ENCODE measurements around the gene HSD17B11.
"Not testable (repeated sequence)": the region's sequence is repeated elsewhere in the genome, so short reads cannot be mapped to it uniquely, and the experiment has no call there.

Gene HSD17B11

GRCh38 chr4:87405211-87405820, 14.3 kb upstream of the HSD17B11 start:
- no peak for DNase-seq

- DNase-seq, result not testable (repeated sequence)
These were observed 12.7 kb upstream of the HSD17B11 start for GRCh38 chr4:87403732-87404131.

- no peak for DNase-seq
These were observed 9.0 kb upstream of the HSD17B11 start for GRCh38 chr4:87399954-87400353.

- no peak for DNase-seq
These were observed 8.2 kb upstream of the HSD17B11 start for GRCh38 chr4:87399148-87399547.

- not testable (repeated sequence) for DNase-seq
These were observed 4.9 kb upstream of the HSD17B11 start for GRCh38 chr4:87395851-87396250.

GRCh38 chr4:87395073-87395472, 4.1 kb upstream of the HSD17B11 start:
- not testable (repeated sequence) for DNase-seq

GRCh38 chr4:87392183-87392582, 1.2 kb upstream of the HSD17B11 start:
- no peak for DNase-seq

- no peak for DNase-seq
These were observed 627 bp upstream of the HSD17B11 start for GRCh38 chr4:87391576-87392054.

GRCh38 chr4:87390551-87390890, 467 bp downstream of the HSD17B11 start:
- no peak for DNase-seq

GRCh38 chr4:87390055-87390454, 933 bp downstream of the HSD17B11 start:
- DNase-seq, result not testable (repeated sequence)

GRCh38 chr4:87388901-87389300, 2.1 kb downstream of the HSD17B11 start:
- DNase-seq, result no peak

GRCh38 chr4:87387237-87387636, 3.8 kb downstream of the HSD17B11 start:
- DNase-seq, result no peak

- not testable (repeated sequence) for DNase-seq
These were observed 6.4 kb downstream of the HSD17B11 start for GRCh38 chr4:87384466-87385132.

GRCh38 chr4:87382931-87383330, 8.1 kb downstream of the HSD17B11 start:
- no peak for DNase-seq

- no peak for DNase-seq
These were observed 8.9 kb downstream of the HSD17B11 start for GRCh38 chr4:87382116-87382515.

- DNase-seq, result no peak
These were observed 13.2 kb downstream of the HSD17B11 start for GRCh38 chr4:87377816-87378215.

GRCh38 chr4:87375719-87376291, 15.2 kb downstream of the HSD17B11 start:
- no peak for DNase-seq

GRCh38 chr4:87370068-87370467, 20.9 kb downstream of the HSD17B11 start:
- no peak for DNase-seq

GRCh38 chr4:87366521-87367162, 24.3 kb downstream of the HSD17B11 start:
- DNase-seq, result no peak

GRCh38 chr4:87365348-87365747, 25.6 kb downstream of the HSD17B11 start:
- DNase-seq, result no peak

GRCh38 chr4:87363552-87363951, 27.4 kb downstream of the HSD17B11 start:
- no peak for DNase-seq

- DNase-seq, result no peak
These were observed 30.6 kb downstream of the HSD17B11 start for GRCh38 chr4:87360338-87360935.

- DNase-seq, result no peak
These were observed 31.7 kb downstream of the HSD17B11 start for GRCh38 chr4:87359258-87359657.

All from activated CD4-positive, CD25-positive, alpha-beta regulatory T cell treated with anti-CD3 and anti-CD28 coated beads, Interleukin-2, amount 50 U/mL, for 72 hours (primary cell).